Caco-2 (cell line): ENCODE results near the gene SLC25A27. TPM values are rescaled to one million over a fixed set of nuclear protein-coding genes. Genes with fewer than 3 reads are reported as not detected.

Source experiments
- BruUV-seq: library from RNA; stranded (reverse); fragments of 400-500 nt; replicated peaks from 2 replicates; lab custom pipeline; 2021; lab: Mats Ljungman, UMichigan
- CTCF ChIA-PET: fragments of 300-600 bp; sonication (Branson Sonifier 250); formaldehyde crosslinking; loops from one replicate; lab custom pipeline; 2022; ENCODE audit warnings: antibody characterized with exemption; lab: Charles Lee
- POLR2A ChIA-PET: fragments of 300-600 bp; sonication (Branson Sonifier 250); formaldehyde crosslinking; loops from one replicate; lab custom pipeline; 2022; ENCODE audit warnings: antibody characterized with exemption; lab: Charles Lee
- DNase-seq, 2 experiments: peaks; one replicate each; pipeline versions ENCODE4 v3.0.0 to v3.0.0-alpha.2; 2020 to 2022
- H3K27me3 ChIP-seq: replicated peaks from 2 replicates; pipeline ENCODE4 v1.6.0; 2011; ENCODE audit warnings: low read length; ENCODE audit not compliant: control insufficient read depth, insufficient read depth
- H3K36me3 ChIP-seq: 2 replicates; pipeline ENCODE4 v1.5.1; 2011; ENCODE audit warnings: low read length; ENCODE audit not compliant: control insufficient read depth, insufficient read depth
- H3K4me1 ChIP-seq: fragments of 250-450 bp; sonication (Bioruptor Pico); 2 replicates; pipeline ENCODE4 v1.5.1; 2020; ENCODE audit warnings: mild to moderate bottlenecking
- H3K4me3 ChIP-seq: 2 replicates; pipeline ENCODE4 v1.5.1; 2011; ENCODE audit warnings: low read depth, mild to moderate bottlenecking, control low read depth, low read length
- H3K9me3 ChIP-seq: fragments of 250-450 bp; sonication (Bioruptor Pico); 2 replicates; pipeline ENCODE4 v1.5.1; 2020; ENCODE audit warnings: mild to moderate bottlenecking, moderate library complexity
- H3K27ac Mint-ChIP-seq: one replicate; pipeline ENCODE4 v1.8.0; 2022; ENCODE audit warnings: mixed read lengths; ENCODE audit not compliant: unreplicated experiment
- H3K27me3 Mint-ChIP-seq: one replicate; pipeline ENCODE4 v1.8.0; 2022; ENCODE audit warnings: mixed read lengths; ENCODE audit not compliant: insufficient read depth, unreplicated experiment
- H3K36me3 Mint-ChIP-seq: one replicate; pipeline ENCODE4 v1.8.0; 2022; ENCODE audit warnings: mild to moderate bottlenecking, mixed read lengths; ENCODE audit not compliant: insufficient read depth, unreplicated experiment
- H3K4me1 Mint-ChIP-seq: one replicate; pipeline ENCODE4 v1.8.0; 2022; ENCODE audit warnings: low read depth, mixed read lengths; ENCODE audit not compliant: unreplicated experiment
- H3K4me3 Mint-ChIP-seq: one replicate; pipeline ENCODE4 v1.8.0; 2022; ENCODE audit warnings: mild to moderate bottlenecking, moderate library complexity, mixed read lengths; ENCODE audit not compliant: unreplicated experiment
- H3K9me3 Mint-ChIP-seq: one replicate; pipeline ENCODE4 v1.8.0; 2022; ENCODE audit warnings: mixed read lengths; ENCODE audit not compliant: unreplicated experiment
- CTCF ChIP-seq, 2 experiments: fragments of 200-600 bp in 1 of 2; IDR thresholded peaks; 1 replicate in 1 of 2; 2 replicates in 1 of 2; pipeline versions ENCODE4 v1.5.1 to v1.8.0; 2011 to 2022; ENCODE audit warnings: antibody characterized with exemption in 1 of 2, control low read depth in 1 of 2, inconsistent platforms in 1 of 2, low read depth in 1 of 2, low read length in 1 of 2, mild to moderate bottlenecking in 1 of 2, moderate library complexity in 1 of 2; ENCODE audit not compliant: insufficient read depth in 1 of 2, severe bottlenecking in 1 of 2, unreplicated experiment in 1 of 2
- intact Hi-C: fragments of 100-400 bp; cut with micrococcal nuclease; formaldehyde crosslinking; loops from one replicate; pipeline ENCODE4 v1.10.0; 2022; ENCODE audit not compliant: unreplicated experiment
- total RNA-seq: library from RNA; stranded (reverse); gene quantifications from 2 replicates; pipeline ENCODE4 v1.2.3, GENCODE V29; 2022

SLC25A27 gene
- total RNA-seq, 1 experiment from 2014 or later = 0.64 TPM

DNA sequence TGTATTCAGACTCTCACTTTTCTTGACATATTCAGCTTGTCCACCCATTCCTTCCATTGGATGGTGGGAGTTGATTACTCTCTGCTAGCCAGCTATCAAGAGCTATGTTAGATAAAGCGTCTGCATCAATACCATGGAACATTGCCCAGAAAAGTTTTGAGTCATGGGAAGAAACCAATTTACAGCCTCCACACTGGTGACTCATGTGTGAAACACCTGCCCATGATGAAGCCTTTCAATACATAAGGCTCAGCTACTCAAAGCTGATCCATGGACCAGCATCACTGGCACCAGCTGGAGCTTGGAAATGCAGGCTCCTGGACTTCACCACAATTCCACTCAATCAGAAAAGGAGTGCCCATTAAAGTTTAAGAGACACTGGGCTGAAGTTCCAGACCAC lies 66.3 kb downstream of the SLC25A27 start:
- Histone ChIP-seq H3K36me3 (no peaks in the 10 kb centered on the region), H3K4me3 (no peak overlapping the region), H3K27me3 (no peaks in the 10 kb centered on the region; the same call in 1 of the 2 replicates), H3K9me3 (no peaks in the 10 kb centered on the region), H3K4me1 (no peaks in the 10 kb centered on the region)
- TF ChIP-seq CTCF (IDR thresholded peaks at IDR 0.05; ENCODE audit: insufficient read depth in 1 of 2, low read depth in 1 of 2, low read length in 1 of 2, severe bottlenecking in 1 of 2, unreplicated experiment in 1 of 2) = no peak
- peaks cover 10% of the 10 kb centered on the region for H3K27me3 Mint-ChIP-seq
- no peaks in the 10 kb centered on the region for H3K9me3 Mint-ChIP-seq
- H3K36me3 Mint-ChIP-seq = no peaks in the 10 kb centered on the region
- POLR2A ChIA-PET = no interaction called here
- CTCF ChIA-PET = no interaction called here
- intact Hi-C loops = no loop called here
- no peaks in the 10 kb centered on the region for H3K4me1 Mint-ChIP-seq
- BruUV-seq = no TSS peak
- H3K4me3 Mint-ChIP-seq = no peak overlapping the region
- DNase-seq = no peak
- no peak overlapping the region for H3K27ac Mint-ChIP-seq

- H3K36me3 Mint-ChIP-seq = no peaks in the 10 kb centered on the region
- peaks cover 15% of the 10 kb centered on the region for H3K27me3 Mint-ChIP-seq
- CTCF ChIA-PET = no interaction called here
- H3K9me3 Mint-ChIP-seq = no peaks in the 10 kb centered on the region
- Histone ChIP-seq H3K36me3 (no peaks in the 10 kb centered on the region), H3K9me3 (no peaks in the 10 kb centered on the region), H3K4me1 (no peaks in the 10 kb centered on the region), H3K27me3 (no peaks in the 10 kb centered on the region; the same call in 1 of the 2 replicates), H3K4me3 (no peak overlapping the region)
- no peaks in the 10 kb centered on the region for H3K4me1 Mint-ChIP-seq
- no TSS peak for BruUV-seq
- no peak overlapping the region for H3K4me3 Mint-ChIP-seq
- intact Hi-C loops = no loop called here
- H3K27ac Mint-ChIP-seq = no peak overlapping the region
- TF ChIP-seq CTCF (IDR thresholded peaks at IDR 0.05; ENCODE audit: insufficient read depth in 1 of 2, low read depth in 1 of 2, low read length in 1 of 2, severe bottlenecking in 1 of 2, unreplicated experiment in 1 of 2) = no peak
- POLR2A ChIA-PET = no interaction called here
- no peak for DNase-seq
Measured at GRCh38 chr6:46720401-46720800, 67.6 kb downstream of the SLC25A27 start.

Other genes with a start within 250 kb of the SLC25A27 start
- not detected in 2 replicates for gene RCAN2, start 161.5 kb upstream of the SLC25A27 start, total RNA-seq
- not detected in 2 replicates for gene CYP39A1, start 157 bp upstream of the SLC25A27 start, total RNA-seq
- not detected in 2 replicates for gene TDRD6, start 34.9 kb downstream of the SLC25A27 start, total RNA-seq
- 0.19 and 0.32 TPM in 2 replicates for gene PLA2G7, start 82.4 kb downstream of the SLC25A27 start, total RNA-seq
- gene ANKRD66, start 94.0 kb downstream of the SLC25A27 start, total RNA-seq = not detected in 2 replicates
- 8.1 and 12.0 TPM in 2 replicates for gene MEP1A, start 140.4 kb downstream of the SLC25A27 start, total RNA-seq